ENCODE results near the gene SPATA24.
"Not testable (repeated sequence)": the region's sequence is repeated elsewhere in the genome, so short reads cannot be mapped to it uniquely, and the experiment has no call there.

SPATA24 gene

DNA sequence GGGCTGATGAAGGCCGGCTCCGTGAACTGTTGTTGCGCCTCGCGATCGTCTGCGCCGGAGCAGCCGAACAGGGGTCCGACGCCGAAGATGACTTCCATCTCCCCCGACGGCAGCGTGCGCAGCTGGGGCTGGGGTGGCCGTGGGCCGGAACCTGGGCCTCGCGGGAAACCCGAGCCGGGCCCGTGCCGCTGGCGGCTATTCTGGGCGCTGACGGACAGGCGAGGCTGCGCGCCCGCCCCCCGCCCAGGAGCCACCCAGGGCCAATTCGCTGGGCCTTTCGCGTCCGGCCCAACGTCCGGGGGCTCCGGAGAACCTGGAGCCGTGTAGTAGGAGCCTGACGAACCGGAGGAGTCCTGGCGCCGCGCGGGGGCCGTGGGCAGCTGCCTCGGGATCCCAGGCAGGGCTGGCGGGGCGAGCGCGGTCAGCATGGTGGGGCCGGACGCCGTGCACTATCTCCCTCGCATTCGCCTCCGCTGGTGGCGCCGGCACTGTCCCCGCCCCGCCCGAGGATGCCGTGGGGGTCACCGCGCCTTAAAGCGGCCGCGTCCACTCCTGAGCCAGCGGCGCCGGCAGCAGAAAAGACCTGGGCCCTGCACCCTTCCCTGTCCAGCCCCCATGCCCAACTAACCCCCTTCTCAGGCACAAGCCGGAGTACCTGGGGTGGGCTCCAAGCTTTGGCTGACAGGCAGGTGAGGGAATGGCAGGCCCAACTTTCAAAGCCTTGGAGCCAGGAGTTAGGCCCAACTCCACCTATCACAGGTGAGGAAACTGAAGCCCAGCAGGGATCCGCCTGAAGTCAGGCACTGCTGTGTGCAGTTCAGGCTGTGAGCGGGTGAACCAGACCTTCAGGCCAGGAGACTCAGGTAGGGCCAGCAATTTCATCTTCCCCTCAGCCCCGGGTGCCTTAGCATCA is 9.0 kb downstream of the SPATA24 start, which contains the start of gene PROB1:
Gene PROB1, minus strand, starts transcription at position 451 of the 913 bp plus-strand sequence. Its CDS starts 23 bp downstream, at position 428.
- TF ChIP-seq POLR2A (IDR thresholded peaks at IDR 0.05; ENCODE audit: low read depth, low read length), result no peak
- FAIRE-seq (no peak), DNase-seq (ENCODE audit: insufficient read length, low spot score) (no peak)

DNA sequence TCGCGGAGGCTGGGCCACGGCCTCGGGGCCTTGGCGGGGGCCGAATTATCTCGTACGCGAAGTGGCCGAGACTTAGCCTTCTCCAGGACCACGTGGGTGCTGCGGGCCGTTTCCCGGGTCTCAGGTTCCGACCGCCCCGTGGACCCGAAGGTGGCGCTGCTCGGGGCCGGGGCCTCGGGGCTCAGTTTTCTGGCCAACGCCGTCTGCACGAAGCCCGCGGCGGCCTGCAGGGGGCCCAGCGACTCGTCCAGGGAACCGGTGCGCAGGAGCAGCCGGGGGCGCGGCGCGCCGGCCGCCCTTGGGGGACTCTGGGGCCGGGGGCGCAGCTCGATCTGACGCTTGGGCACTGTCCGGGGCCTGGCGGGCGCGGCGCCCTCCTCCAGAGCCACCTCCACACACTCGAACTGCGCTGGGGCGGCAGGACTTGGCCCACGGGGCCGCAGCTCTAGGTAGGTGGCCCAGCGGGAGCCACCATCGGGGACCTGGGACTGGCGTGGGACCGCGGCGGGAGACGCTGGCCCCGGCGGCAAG is 9.7 kb downstream of the SPATA24 start:
- DNase-seq (ENCODE audit: insufficient read length, low spot score) (no peak), FAIRE-seq (no peak)
- TF ChIP-seq POLR2A (IDR thresholded peaks at IDR 0.05; ENCODE audit: low read depth, low read length), result no peak

DNA sequence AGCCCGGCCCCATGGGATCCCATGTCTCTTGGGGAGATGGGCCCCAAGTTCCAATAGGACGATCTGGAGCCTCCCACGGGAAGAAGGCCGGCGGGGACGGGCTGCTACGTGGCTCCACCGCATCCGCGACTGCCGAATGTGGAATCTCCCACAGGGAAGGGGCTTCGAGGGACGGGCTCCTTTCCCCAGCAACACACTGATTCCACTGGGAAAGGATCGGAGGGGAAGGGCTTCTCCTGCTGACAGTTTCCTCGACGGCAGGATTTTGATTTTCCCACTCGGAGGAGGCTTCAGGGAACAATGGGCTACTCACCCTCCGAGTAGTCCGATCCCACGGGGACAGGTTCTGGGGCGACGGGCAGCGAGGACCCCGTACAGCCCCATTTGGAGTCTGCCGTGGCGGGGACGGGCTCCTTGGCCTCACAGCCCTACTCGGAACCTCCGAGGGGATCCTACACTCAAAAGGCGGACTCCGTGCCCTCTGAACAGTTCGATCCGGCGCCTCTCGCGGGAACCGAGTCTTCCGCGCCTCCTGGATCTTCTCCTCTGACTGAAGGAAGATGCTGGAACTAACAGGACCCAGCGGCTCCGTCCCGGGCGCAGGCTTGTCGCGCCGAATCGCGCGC is 10.3 kb downstream of the SPATA24 start:
- DNase-seq (ENCODE audit: insufficient read length, low spot score) (no peak), FAIRE-seq (no peak)
- no peak for TF ChIP-seq POLR2A (IDR thresholded peaks at IDR 0.05; ENCODE audit: low read depth, low read length)

DNA sequence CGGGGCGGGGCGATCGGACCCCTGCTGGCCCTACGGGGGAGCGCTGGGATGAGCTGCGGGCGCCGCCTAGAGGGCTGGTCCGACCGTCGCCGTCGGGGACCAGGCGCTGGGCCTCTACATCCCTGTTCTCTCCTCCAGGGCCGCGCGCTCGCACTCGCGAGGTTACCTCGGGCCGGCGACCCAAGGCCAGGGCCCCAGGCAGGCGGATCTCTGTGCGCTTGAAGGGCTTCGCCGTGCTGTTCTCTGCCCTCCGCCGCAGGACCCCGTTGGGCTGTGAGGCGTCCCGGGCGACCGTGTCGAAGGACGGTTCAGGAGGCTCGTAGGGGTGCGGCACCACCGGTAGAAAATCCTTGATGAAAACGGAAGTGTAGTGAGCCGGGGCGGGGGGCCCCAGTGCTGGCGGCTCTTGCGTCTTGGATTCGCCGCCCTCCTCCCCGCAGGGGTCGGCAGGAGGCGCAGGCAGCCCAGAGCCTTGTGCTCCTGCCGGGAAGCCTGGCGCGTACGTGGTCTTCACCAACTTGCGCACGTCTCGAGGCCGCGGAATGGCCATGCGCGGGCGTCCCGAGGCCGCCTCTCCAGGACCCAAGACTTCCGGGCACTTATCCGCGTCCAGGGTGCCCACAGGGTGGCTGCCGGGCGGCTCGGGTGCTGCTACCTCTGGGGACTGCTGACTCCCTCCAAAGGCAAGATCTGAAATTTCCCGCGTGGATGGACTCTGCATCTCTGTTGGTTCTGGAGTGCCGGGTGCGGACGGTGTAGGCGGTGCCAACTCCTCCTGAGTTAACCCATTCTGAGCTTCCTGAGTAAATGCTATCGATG is 11.0 kb downstream of the SPATA24 start:
- no peak for TF ChIP-seq POLR2A (IDR thresholded peaks at IDR 0.05; ENCODE audit: low read depth, low read length)
- no peak for DNase-seq (ENCODE audit: insufficient read length, low spot score)
- no peak for FAIRE-seq

DNA sequence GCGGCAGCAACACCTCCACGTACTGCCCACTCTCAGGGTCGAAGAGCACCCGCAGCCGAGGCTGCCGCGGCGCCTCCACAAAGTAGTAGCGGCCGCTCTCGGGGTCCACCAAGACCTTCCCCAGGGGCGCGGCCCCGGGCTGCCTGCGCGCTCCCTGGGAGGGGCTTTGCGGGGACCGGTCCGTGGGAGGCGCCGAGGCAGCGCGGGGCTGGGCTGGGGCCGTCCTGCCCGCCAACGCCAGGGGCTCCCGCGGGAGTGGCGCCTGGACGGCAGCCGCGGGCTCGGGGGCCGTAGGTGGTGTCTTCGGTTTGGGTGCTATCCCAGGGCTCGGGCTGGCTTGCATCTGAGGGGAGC is 11.6 kb downstream of the SPATA24 start:
- FAIRE-seq (no peak), DNase-seq (ENCODE audit: insufficient read length, low spot score) (no peak)
- TF ChIP-seq POLR2A (IDR thresholded peaks at IDR 0.05; ENCODE audit: low read depth, low read length), result no peak

DNA sequence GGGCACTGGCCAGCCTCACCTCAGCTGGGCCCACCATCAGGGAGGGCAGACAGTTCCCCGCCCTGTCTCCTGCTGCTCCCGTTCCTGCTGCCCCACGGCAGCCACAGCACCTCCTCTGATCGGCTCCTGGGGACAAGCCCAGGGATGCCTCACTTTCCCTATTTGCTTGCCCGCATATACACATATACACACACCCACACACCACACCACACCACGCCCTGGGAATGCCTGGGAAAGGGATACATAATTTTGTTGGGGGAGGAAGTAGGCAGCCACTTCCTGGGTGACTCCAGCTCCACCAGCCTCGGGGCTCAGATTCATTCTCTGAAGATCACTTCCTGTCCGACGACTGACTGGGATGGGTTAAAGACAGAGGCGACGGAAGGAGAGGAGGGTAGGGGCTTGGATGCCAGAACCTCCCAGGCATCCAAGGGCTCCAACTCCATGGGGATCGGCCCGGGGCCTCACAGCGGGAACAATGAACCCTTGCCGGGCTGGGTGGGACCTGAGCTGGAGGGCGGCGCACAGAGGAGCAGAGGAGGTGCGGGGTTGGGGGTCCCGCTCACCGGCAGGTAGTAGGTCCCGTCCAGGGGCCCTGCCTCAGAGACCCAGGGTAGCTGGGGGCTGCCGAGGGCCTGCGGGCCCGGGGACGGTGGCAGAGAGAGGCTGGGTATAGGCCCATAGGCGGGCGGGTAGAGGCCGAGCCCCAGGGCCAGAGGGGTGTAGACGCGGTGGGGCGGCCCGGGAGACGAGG is 12.1 kb downstream of the SPATA24 start:
- DNase-seq (ENCODE audit: insufficient read length, low spot score) (peak; percentile 69), FAIRE-seq (no peak)
- TF ChIP-seq POLR2A (IDR thresholded peaks at IDR 0.05; ENCODE audit: low read depth, low read length), result no peak

DNA sequence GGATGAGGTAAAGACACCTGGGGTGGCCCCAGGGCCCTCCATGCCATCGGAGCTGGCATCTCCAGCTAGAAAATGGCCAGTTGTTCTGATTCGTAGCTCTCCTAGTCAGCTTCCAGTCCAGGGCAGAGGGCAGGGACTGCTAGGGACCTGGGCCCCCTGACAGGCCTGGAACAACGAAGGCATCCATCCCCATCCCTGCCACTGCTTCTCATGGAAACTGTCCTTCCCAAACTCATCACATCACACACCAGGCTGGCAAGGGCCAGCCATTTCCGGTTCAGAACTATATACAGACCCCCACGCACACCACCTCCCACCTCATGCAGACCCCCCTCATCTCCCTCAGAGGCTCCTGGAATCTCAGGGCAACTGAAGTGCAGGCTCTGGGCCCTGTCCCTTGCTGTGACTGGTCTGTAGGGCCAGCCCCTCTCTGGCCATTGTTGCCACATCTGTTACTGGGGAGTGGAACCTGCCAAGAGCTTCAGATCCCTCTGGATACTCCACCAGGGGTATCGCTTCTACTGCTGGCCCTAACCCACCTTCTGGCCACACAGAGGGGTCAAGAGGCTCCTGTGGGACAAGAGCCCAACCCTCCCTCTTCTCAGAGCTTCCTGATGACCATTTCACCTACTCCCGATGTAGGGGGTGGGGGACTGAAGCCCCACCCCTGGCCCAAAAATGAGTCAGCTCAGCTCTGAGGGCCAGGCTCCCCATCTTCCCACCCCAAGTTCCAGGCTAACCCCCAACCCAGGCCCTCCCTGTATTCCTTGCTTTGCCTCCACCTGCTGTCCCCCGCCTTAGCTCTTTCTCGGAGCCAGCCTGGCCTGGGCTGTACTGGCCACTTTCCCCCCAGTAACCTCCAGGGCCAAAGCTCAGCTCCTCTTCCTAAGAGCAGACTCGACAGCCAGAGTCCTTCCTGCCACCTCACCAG is 13.0 kb downstream of the SPATA24 start:
- DNase-seq (ENCODE audit: insufficient read length, low spot score), result no peak
- no peak for TF ChIP-seq POLR2A (IDR thresholded peaks at IDR 0.05; ENCODE audit: low read depth, low read length)
- no peak for FAIRE-seq

DNA sequence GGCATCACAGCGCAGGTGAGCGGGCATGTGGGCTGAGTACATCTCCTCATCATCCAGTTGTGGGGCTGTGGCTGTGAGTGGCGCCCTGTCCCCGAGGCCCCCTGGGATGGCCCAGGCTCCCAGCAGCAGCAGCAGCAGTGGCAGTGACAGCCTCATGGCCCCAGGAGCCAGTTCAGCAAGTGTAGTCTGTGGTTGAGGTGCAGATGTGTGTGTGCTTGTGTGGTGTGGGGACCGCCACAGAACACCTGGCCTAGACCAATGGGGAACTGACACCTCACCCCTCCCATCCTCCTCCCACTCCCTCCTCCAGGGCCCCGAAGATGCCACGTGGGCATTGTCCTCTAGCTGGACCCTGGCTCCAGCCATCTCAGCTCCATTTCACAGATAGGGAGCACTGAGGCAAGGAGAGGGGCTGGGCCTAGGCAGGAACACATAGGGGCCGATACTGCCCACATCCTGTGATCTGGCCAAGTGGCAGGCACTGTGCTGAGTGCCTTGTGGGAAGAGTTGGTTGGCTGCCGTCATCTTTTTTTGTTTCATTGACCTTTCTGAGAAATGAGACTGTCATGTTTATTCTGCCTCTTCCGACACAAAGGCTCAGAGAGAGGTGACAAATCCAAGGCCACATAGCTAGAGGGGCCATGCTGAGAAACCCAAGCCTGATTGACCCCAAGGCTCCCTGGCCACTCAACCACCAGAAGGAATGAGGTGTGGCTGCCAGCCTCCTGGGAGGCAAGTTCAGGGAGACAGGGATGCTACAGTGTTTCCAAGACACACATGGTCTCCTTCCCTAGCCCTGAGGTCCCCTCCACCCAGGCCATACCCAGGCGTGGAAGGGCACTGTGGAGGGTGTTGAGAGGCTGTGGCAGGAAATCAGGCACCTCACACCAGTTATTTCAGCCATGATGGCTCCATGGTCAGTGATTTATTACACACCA is 13.9 kb downstream of the SPATA24 start, which contains the start of gene MZB1:
Gene MZB1, minus strand, starts transcription at position 213 of the 938 bp plus-strand sequence. Its CDS starts 57 bp downstream, at position 156.
- FAIRE-seq (no peak), DNase-seq (ENCODE audit: insufficient read length, low spot score) (no peak)
- no peak for TF ChIP-seq POLR2A (IDR thresholded peaks at IDR 0.05; ENCODE audit: low read depth, low read length)

DNA sequence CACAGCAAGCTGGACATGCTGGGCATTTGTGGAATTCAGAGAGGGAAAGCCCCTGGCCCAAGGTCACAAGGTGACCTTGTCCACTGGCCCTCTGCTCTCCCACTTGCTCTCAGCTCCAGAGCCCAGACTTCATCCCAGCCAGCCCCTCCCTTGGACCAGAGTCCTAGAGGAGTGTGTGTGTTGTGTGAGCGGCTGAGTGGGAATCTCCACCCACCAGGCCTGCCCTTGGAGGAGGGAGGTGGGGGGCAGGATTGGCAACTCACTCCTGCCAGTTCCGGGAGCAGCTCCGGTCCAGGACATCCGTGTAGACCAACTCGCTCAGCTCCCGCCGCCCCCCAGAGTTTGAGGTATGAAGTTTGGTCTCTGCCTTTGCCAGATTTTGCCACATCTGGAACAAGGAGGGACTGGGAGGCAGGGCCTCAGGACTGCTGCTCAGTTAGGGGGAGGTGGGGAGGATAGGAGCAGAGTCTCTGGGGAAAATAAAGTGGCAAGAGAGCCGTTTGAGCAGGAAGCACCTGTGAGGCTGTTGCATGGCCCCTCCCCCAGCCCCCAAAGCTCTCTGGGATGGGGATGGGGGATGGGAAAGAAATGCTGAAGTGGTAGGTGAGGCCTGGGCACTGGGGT is 15.6 kb downstream of the SPATA24 start:
- FAIRE-seq (no peak), DNase-seq (ENCODE audit: insufficient read length, low spot score) (no peak)
- no peak for TF ChIP-seq POLR2A (IDR thresholded peaks at IDR 0.05; ENCODE audit: low read depth, low read length)

DNA sequence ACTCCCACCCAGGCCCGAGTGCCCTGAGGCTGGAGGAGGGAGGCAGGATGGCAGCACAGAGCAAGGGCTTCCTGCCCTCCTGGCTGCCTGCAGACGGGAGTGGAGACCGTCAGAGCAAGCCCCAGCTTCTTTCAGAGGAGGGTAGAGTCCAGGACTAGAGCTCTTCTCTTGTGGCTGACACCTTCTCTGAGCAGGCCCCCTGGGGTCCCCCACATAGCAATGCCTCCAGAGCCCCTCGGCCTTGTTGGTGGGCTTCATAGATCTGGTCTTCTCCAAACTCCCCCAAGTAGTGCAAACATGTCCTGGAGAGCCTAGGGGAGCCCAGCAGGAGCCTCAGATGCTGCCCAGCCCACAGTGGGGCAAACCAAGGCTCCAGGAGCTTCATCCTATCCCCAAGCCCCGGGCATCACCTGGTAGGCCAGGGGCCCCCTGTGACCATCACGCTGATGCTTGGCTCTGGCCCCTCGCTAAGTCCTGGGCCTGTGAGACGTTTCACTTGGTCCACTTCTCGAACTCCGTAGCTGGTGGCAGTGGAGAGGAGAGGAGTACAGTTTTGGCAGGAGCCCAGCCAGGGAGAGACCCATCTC is 16.2 kb downstream of the SPATA24 start:
- DNase-seq (ENCODE audit: insufficient read length, low spot score) (no peak), FAIRE-seq (no peak)
- no peak for TF ChIP-seq POLR2A (IDR thresholded peaks at IDR 0.05; ENCODE audit: low read depth, low read length)

DNA sequence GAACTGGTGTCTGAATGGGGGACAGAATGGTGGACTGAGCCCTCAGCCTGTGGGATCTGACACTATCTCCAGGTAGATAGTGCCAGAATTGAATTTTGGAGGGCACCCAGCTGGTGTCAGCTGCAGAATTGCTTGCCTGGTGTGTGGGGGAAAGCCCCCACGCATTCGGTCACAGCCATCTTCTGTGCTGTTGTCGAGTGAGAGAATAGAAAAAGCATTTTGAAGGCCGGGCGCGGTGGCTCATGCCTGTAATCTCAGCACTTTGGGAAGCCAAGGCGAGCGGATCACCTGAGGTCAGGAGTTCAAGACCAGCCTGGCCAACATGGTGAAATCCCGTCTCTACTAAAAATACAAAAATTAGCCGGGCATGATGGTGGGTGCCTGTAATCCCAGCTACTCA is 16.9 kb downstream of the SPATA24 start:
- DNase-seq (ENCODE audit: insufficient read length, low spot score); FAIRE-seq: not testable (repeated sequence)

Data from H54 (cell line).